ENCODE data around the gene CCDC59. TPM values are rescaled to one million over a fixed set of nuclear protein-coding genes. Genes with fewer than 3 reads are reported as not detected.

The CCDC59 gene
- total RNA-seq, 1 donor from 2014 or later = 42.2 TPM

DNA sequence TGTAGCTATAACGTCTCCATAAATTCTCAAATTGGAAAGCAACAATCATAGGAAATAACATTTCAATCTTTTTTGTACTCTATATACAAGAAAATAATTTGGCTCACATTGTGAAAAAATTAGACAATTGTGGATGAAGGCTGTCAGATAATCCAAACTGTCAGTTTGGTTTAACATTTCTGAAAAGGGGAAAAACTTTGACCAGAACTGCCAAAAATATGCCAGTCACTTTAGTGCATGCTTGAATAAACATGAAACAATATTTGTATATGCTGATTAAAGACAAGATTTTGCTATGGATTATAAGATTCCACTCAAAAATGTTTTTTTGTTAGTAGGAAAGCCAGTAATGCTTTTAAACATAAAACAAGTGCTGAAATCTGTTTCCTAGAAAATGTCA is 38.9 kb downstream of the CCDC59 start:
- DNase-seq (ENCODE audit: extremely low spot score in 2 of 2) = no peak
- intact Hi-C loops (cut with DNase I) = no loop called here
- H3K36me3 ChIP-seq = no peaks in the 10 kb centered on the region
- no peaks in the 10 kb centered on the region for H3K27me3 ChIP-seq
- H3K4me3 ChIP-seq = no peak overlapping the region
- TF ChIP-seq POLR2A (IDR thresholded peaks at IDR 0.05) (no peak), POLR2AphosphoS5 (IDR thresholded peaks at IDR 0.05; ENCODE audit: insufficient read depth in 1 of 2, low read depth in 1 of 2) (no peak), CTCF (IDR thresholded peaks at IDR 0.05) (no peak)
- H3K4me1 ChIP-seq = no peaks in the 10 kb centered on the region
- H3K9me3 ChIP-seq = no peaks in the 10 kb centered on the region
- no peak overlapping the region for H3K27ac ChIP-seq

DNA sequence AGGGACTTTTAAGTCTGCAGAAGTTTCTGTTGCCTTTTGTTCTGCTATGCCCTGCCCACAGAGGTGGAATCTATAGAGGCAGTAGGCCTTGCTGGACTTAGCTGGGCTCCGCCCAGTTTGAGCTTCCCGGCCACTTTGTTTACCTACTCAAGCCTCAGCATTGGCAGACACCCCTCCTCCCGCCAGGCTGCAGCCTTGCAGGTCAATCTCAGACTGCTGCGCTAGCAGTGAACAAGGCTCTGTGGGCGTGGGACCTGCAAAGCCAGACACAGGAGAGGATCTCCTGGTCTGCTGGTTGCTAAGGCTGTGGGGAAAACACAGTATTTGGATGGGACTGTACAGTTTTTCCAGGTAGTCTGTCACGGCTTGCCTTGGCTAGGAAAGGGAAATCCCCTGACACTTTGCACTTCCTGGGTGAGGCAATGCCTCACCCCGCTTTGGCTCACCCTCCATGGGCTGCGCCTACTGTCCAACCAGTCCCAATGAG is 43.7 kb downstream of the CCDC59 start:
- Histone ChIP-seq H3K9me3 (no peaks in the 10 kb centered on the region), H3K4me1 (no peaks in the 10 kb centered on the region), H3K27me3 (no peaks in the 10 kb centered on the region), H3K36me3 (no peaks in the 10 kb centered on the region), H3K4me3 (no peak overlapping the region), H3K27ac (no peak overlapping the region)
- TF ChIP-seq CTCF (IDR thresholded peaks at IDR 0.05) (no peak), POLR2A (IDR thresholded peaks at IDR 0.05) (no peak), POLR2AphosphoS5 (IDR thresholded peaks at IDR 0.05; ENCODE audit: insufficient read depth in 1 of 2, low read depth in 1 of 2) (no peak)
- no peak for DNase-seq (ENCODE audit: extremely low spot score in 2 of 2)
- intact Hi-C loops (cut with DNase I) = no loop called here

Other genes with a start within 250 kb of the CCDC59 start
- 29.0 TPM for gene METTL25, start 142 bp upstream of the CCDC59 start, total RNA-seq